H54 (cell line): ENCODE measurements around the gene IDE.
"Not testable (repeated sequence)": the region's sequence is repeated elsewhere in the genome, so short reads cannot be mapped to it uniquely, and the experiment has no call there.

Source experiments
- DNase-seq: peaks from one replicate; pipeline ENCODE4 v3.0.0; 2011; ENCODE audit warnings: low spot score, mixed read lengths; ENCODE audit not compliant: insufficient read length
- FAIRE-seq: peaks from 3 replicates; lab custom pipeline; 2011; peaks lifted over from hg19 to GRCh38; lab: Jason Lieb, UNC
- POLR2A ChIP-seq: IDR thresholded peaks from 2 replicates; pipeline ENCODE4 v1.6.1; 2011; ENCODE audit warnings: low read depth, mild to moderate bottlenecking, low read length

Gene IDE

GRCh38 chr10:92573798-92574547, at the start of gene IDE:
Gene IDE (minus strand): TSS chr10:92574093. CDS start chr10:92574019, 74 bp downstream.
- FAIRE-seq (no peak), DNase-seq (peak; percentile 92)
- TF ChIP-seq POLR2A = peak; percentile 73

GRCh38 chr10:92619368-92619767, 45.5 kb upstream of the IDE start:
- no peak for FAIRE-seq
- no peak for TF ChIP-seq POLR2A
- no peak for DNase-seq

DNA sequence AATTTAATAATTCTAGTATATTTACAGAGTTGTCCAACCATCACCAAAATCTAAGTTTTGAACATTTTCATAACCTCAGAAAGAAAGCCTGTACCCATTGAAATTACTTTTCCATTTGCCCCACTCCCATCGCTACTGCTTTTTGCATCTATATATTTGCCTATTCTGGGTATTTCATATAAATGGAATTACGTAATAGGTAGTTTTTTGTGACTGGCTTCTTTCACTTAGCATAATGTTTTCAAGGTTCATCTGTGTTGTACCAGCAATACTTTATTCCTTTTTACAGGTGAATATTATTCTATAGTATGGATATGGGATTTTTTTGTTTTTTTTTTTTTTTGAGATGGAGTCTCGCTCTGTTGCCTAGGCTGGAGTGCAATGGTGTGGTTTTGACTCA, 41.6 kb upstream of the IDE start:
- FAIRE-seq (no peak), DNase-seq (no peak)
- no peak for TF ChIP-seq POLR2A

- FAIRE-seq (peak; percentile 62), DNase-seq (no peak)
- no peak for TF ChIP-seq POLR2A
Observed at GRCh38 chr10:92604841-92605240, 30.9 kb upstream of the IDE start.

DNA sequence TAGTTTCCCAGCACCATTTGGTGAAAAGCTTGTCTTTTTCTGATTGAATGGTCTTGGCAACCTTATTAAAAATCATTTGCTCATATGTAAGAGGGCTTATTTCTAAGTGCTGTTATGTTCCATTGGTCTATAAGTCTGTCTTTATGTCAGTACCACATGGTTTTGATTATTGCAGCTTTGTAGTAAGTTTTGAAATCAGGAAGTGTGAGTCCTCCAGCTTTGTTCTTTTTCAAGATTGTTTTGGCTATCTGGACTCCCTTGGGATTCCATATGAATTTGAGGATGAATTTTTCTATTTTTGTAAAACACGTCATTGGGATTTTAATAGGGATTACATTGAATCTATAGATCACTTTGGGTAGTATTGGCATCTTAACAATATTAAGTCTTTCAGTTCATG, 24.4 kb upstream of the IDE start:
- TF ChIP-seq POLR2A = no peak
- DNase-seq (no peak), FAIRE-seq (no peak)

GRCh38 chr10:92595505-92595904, 21.6 kb upstream of the IDE start:
- no peak for TF ChIP-seq POLR2A
- FAIRE-seq (no peak), DNase-seq (no peak)

DNA sequence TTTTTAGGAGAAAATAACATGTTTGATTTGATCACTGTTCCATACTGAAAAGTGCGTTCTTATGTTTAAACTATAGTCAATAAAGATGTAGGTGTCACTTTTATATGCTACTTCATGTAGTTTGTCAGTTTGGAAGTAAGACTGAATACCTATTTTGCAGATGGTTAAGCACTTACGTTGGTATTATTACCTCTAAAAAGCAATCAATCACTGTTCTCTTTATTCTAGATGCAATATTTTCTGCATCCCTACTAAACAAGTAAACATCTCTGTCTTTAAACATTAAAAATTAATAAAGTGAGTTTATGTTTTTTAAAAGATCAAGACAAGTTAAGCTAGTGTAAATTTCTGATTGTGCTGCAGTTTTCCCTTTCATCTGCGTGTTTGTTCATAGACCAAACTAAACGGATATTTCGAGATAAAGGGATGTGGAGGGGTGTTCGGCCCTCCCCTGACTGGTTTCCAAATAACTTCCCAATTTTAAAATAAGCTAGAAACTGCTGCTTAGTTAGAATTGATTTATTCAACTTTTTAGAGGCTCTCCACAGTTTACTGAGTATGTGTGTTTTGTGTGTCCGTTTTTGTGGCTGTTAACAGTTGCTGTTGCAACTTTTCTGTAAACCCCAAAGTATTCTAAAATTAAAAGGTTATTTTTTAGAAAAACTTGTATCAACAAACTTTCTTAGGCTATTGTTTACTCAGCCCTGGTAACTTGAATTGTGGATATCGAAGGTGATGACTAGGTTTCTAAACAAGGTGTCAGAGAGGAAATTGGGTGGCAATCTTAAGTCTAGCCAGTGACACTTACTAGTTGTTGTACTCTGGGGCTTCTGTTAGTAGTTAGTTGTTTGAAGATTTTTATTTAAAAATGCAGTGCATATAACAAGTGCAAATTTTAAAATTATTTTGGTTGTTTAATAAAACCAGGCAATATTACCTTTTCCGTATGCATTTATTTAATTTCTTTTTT, 20.0 kb upstream of the IDE start:
- TF ChIP-seq POLR2A = no peak

GRCh38 chr10:92592761-92593618, 19.1 kb upstream of the IDE start, which contains the start of gene KIF11:
Gene KIF11 (plus strand): TSS chr10:92593130. CDS start chr10:92593376, 246 bp downstream.
- peak; percentile 98 for FAIRE-seq
- peak; percentile 55 for TF ChIP-seq POLR2A

More for the DNA sequence above, 20.0 kb upstream of the IDE start:
- DNase-seq (no peak), FAIRE-seq (peak; percentile 27)

GRCh38 chr10:92591550-92592022, 17.7 kb upstream of the IDE start:
- DNase-seq (peak; percentile 71), FAIRE-seq (peak; percentile 62)
- peak; percentile 81 for TF ChIP-seq POLR2A

More at GRCh38 chr10:92592761-92593618, 19.1 kb upstream of the IDE start, which contains the start of gene KIF11:
- peak; percentile 90 for DNase-seq

DNA sequence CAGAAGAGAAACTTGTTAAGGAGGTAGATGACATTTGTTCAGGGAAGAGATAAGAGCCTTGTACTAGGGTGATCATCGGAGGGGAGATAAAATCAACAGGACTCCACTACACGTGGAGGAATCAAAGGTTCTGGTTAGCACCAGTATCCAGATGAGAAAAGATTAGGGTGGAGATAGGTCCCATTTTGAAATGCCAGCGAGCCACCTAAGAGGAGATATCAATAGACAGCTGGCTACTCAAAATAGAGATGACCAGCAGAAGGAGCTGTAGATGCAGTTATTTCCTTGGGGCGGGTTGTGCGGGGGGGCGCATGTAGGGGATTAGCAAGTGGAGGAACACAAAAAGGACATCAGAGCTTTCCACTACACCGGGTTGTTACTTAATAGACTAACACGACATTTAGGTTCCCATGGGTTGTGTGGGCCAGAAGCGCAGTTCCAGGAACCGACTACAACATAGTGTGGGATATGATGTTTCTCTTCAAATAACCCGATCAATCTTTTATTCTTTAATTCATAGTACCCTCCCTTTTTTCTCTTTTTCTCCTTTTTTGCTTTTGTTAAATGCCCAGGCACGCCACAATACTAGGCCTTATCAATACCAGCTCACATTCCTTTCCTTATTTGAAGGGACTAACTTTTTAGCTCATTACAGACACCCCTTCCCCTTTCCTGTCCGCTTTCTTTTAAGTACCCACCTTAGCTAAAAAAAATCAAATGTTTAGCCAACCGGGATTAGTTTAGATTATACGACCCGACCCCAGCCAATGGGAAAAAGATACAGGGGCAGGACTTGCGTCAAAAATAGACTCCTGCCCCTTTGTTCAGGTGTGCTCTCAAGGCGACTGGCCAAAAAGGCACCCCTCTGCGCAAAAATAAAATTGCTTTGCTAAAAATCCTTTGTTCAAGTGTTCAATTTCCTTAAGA, 17.0 kb upstream of the IDE start:
- FAIRE-seq (peak; percentile 23), DNase-seq (no peak)
- no peak for TF ChIP-seq POLR2A

GRCh38 chr10:92582347-92582746, 8.5 kb upstream of the IDE start:
- not testable (repeated sequence) for DNase-seq, FAIRE-seq

DNA sequence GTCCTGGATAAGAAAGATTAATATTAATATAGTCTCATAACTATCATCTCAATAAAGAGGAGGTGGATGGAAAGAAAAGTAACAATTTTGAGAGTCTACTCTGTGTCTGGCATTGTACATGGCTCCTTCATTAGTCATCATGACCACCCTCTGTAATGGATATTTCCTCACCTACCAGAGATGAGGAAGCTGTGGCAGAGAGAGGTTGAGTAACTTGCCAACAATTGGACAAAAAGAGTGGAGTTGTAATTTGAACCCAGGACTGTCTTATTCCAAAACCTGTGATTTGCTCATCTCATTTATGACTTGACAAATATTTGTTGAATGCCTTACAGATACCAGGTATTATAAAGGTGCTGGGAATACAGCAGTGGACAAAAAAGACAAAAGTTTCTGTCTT, 2.1 kb upstream of the IDE start:
- DNase-seq (no peak), FAIRE-seq (peak; percentile 30)
- TF ChIP-seq POLR2A = no peak
